ENCODE data around the gene EP300. TPM values are rescaled to one million over a fixed set of nuclear protein-coding genes. Genes with fewer than 3 reads are reported as not detected.
"Not testable (repeated sequence)": the region's sequence is repeated elsewhere in the genome, so short reads cannot be mapped to it uniquely, and the experiment has no call there.

Gene EP300
- polyA plus RNA-seq, 1 donor, result 54.3 TPM

DNA sequence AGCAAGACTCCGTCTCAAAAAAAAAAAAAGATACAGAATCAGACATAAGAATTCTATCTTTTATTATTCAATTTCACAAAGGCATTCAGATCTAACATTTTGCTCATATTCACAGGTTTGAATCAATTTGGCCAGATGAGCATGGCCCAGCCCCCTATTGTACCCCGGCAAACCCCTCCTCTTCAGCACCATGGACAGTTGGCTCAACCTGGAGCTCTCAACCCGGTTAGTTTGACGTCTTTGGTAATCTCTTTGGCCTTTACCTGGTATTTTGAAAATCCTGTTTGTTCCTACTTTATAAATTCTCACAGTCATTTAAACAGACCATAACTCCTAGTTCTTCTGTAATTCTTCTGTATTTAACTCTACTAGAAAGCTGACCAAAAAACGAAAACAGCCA, 55.3 kb downstream of the EP300 start:
- H3K9me3 ChIP-seq (ENCODE audit: control insufficient read depth, low read depth, low read length), result no peaks in the 10 kb centered on the region
- H3K27ac ChIP-seq (ENCODE audit: low read length), result no peak overlapping the region
- H3K27me3 ChIP-seq (ENCODE audit: control insufficient read depth, insufficient read depth, low read length), result no peaks in the 10 kb centered on the region
- H3K36me3 ChIP-seq (ENCODE audit: control insufficient read depth, insufficient read depth, low read length), result peaks cover 82% of the 10 kb centered on the region
- 100% methylated on average over 2 of the region's 5 CpGs for WGBS (ENCODE audit: insufficient coverage, low lambda C conversion rate)
- no peak for DNase-seq
- H3K4me1 ChIP-seq (ENCODE audit: control insufficient read depth, insufficient read depth, low read length), result no peaks in the 10 kb centered on the region
- H3K4me3 ChIP-seq (ENCODE audit: low read length), result no peak overlapping the region

DNA sequence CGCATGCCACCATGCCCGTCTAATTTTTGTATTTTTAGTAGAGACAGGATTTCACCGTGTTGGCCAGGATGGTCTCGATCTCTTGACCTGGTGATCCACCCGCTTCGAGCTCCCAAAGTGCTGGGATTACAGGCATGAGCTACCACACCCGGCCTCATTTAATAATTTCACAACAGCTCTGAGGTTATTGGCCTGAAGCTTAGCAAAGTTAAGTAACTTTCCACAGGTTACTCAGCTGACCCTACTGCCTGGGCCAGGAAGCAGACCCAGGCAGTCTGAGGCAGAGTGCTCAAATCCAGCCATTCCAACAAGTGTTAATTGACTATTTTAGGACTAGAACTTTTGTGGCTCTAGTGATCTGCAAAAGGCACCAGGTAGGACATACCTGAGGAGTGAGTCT, 60.5 kb downstream of the EP300 start:
- Histone ChIP-seq H3K4me1 (ENCODE audit: control insufficient read depth, insufficient read depth, low read length) (no peaks in the 10 kb centered on the region), H3K36me3 (ENCODE audit: control insufficient read depth, insufficient read depth, low read length) (peaks cover 92% of the 10 kb centered on the region), H3K27ac (ENCODE audit: low read length) (no peak overlapping the region), H3K4me3 (ENCODE audit: low read length) (no peak overlapping the region), H3K9me3 (ENCODE audit: control insufficient read depth, low read depth, low read length) (no peaks in the 10 kb centered on the region), H3K27me3 (ENCODE audit: control insufficient read depth, insufficient read depth, low read length) (no peaks in the 10 kb centered on the region)
- peak; percentile 9 to 14 for DNase-seq
- WGBS (ENCODE audit: insufficient coverage, low lambda C conversion rate), result no CpG with 5 or more reads among the region's 7 CpGs

DNA sequence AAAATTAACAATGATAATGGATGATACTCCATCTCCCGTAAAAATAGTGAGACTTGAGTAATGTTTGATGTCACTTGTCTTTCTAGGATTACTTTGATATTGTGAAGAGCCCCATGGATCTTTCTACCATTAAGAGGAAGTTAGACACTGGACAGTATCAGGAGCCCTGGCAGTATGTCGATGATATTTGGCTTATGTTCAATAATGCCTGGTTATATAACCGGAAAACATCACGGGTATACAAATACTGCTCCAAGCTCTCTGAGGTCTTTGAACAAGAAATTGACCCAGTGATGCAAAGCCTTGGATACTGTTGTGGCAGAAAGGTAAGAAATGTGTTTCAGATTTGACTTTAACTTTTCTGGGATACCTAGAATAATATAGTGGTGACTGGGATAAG, 64.7 kb downstream of the EP300 start:
- Histone ChIP-seq H3K36me3 (ENCODE audit: control insufficient read depth, insufficient read depth, low read length) (peaks cover 91% of the 10 kb centered on the region), H3K27me3 (ENCODE audit: control insufficient read depth, insufficient read depth, low read length) (no peaks in the 10 kb centered on the region), H3K4me3 (ENCODE audit: low read length) (no peak overlapping the region), H3K27ac (ENCODE audit: low read length) (no peak overlapping the region), H3K4me1 (ENCODE audit: control insufficient read depth, insufficient read depth, low read length) (no peaks in the 10 kb centered on the region), H3K9me3 (ENCODE audit: control insufficient read depth, low read depth, low read length) (no peaks in the 10 kb centered on the region)
- WGBS (ENCODE audit: insufficient coverage, low lambda C conversion rate), result no CpG with 5 or more reads among the region's 4 CpGs
- DNase-seq, result no peak

DNA sequence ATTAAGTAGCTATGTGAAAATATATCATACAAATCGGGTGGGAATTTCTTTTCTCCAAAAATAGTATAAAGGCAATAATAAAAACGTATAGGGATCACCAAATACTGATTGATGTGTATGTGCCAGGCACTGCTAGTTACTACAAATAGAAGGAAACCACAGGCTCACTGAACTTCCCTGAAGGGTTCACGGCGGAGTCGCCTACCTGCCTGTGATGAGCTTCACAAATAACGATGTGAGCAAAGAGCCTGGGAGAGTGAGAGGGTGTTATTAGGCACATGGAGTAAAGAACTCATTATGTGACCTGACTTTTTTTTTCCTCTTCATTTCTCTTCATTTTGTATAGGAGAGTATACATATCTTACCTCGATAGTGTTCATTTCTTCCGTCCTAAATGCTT, 76.8 kb downstream of the EP300 start:
- H3K27me3 ChIP-seq (ENCODE audit: control insufficient read depth, insufficient read depth, low read length), result no peaks in the 10 kb centered on the region
- no peak overlapping the region for H3K4me3 ChIP-seq (ENCODE audit: low read length)
- H3K4me1 ChIP-seq (ENCODE audit: control insufficient read depth, insufficient read depth, low read length), result no peaks in the 10 kb centered on the region
- WGBS (ENCODE audit: insufficient coverage, low lambda C conversion rate), result 100% methylated on average over 1 of the region's 8 CpGs
- H3K27ac ChIP-seq (ENCODE audit: low read length), result no peak overlapping the region
- H3K9me3 ChIP-seq (ENCODE audit: control insufficient read depth, low read depth, low read length), result no peaks in the 10 kb centered on the region
- DNase-seq, result no peak
- peaks cover 73% of the 10 kb centered on the region for H3K36me3 ChIP-seq (ENCODE audit: control insufficient read depth, insufficient read depth, low read length)

DNA sequence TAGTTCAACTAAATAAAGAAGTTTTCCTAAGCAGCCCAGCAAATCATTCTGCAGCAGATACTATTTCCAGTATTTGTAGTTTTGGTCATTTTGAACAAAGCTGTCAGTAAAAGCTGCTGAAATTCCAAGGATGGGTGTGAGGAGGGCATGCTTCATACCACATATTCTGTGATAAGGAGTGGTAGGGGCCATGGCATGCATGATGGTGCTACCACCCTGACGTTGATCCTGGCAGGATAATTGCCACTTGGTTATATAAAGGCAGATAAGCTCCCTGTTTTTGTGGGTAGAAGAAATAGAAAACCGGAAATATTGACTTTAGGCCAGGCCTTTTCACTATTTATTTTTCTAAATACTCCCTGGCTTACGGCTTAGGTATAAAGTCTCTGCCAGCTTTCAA, 79.6 kb downstream of the EP300 start:
- Histone ChIP-seq H3K9me3 (ENCODE audit: control insufficient read depth, low read depth, low read length) (no peaks in the 10 kb centered on the region), H3K27me3 (ENCODE audit: control insufficient read depth, insufficient read depth, low read length) (no peaks in the 10 kb centered on the region), H3K27ac (ENCODE audit: low read length) (no peak overlapping the region), H3K4me1 (ENCODE audit: control insufficient read depth, insufficient read depth, low read length) (no peaks in the 10 kb centered on the region), H3K4me3 (ENCODE audit: low read length) (no peak overlapping the region), H3K36me3 (ENCODE audit: control insufficient read depth, insufficient read depth, low read length) (peaks cover 82% of the 10 kb centered on the region)
- WGBS (ENCODE audit: insufficient coverage, low lambda C conversion rate), result 93% methylated on average over 2 of the region's 3 CpGs
- DNase-seq, result no peak

DNA sequence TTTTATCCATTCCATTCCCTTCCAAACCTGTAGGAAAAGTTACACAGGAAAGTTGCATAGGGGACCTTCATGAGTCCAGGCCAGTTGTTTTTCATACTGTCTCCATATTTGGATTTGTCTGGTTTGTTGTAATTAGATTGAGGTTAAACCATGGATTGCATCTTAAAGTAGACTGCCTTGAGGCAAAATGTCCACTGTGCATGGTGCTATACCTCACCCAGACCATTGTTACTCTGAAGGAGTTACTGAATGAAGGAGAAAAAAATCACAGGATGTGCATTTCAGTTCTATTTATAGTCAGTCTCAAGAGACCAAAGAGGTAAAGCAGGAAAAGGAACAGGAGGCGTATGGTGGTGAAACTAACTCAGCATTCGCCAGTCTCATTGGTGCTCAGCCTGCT, 83.2 kb downstream of the EP300 start:
- no peaks in the 10 kb centered on the region for H3K4me1 ChIP-seq (ENCODE audit: control insufficient read depth, insufficient read depth, low read length)
- H3K9me3 ChIP-seq (ENCODE audit: control insufficient read depth, low read depth, low read length), result no peaks in the 10 kb centered on the region
- peaks cover 78% of the 10 kb centered on the region for H3K36me3 ChIP-seq (ENCODE audit: control insufficient read depth, insufficient read depth, low read length)
- H3K4me3 ChIP-seq (ENCODE audit: low read length), result no peak overlapping the region
- DNase-seq, result no peak
- H3K27me3 ChIP-seq (ENCODE audit: control insufficient read depth, insufficient read depth, low read length), result no peaks in the 10 kb centered on the region
- WGBS (ENCODE audit: insufficient coverage, low lambda C conversion rate), result no CpG with 5 or more reads among the region's 2 CpGs
- no peak overlapping the region for H3K27ac ChIP-seq (ENCODE audit: low read length)

DNA sequence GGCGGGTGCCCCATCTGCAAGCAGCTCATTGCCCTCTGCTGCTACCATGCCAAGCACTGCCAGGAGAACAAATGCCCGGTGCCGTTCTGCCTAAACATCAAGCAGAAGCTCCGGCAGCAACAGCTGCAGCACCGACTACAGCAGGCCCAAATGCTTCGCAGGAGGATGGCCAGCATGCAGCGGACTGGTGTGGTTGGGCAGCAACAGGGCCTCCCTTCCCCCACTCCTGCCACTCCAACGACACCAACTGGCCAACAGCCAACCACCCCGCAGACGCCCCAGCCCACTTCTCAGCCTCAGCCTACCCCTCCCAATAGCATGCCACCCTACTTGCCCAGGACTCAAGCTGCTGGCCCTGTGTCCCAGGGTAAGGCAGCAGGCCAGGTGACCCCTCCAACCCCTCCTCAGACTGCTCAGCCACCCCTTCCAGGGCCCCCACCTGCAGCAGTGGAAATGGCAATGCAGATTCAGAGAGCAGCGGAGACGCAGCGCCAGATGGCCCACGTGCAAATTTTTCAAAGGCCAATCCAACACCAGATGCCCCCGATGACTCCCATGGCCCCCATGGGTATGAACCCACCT, 84.7 kb downstream of the EP300 start:
- H3K27ac ChIP-seq (ENCODE audit: low read length), result no peak overlapping the region
- no peaks in the 10 kb centered on the region for H3K27me3 ChIP-seq (ENCODE audit: control insufficient read depth, insufficient read depth, low read length)
- H3K4me3 ChIP-seq (ENCODE audit: low read length), result no peak overlapping the region
- DNase-seq, result no peak
- H3K36me3 ChIP-seq (ENCODE audit: control insufficient read depth, insufficient read depth, low read length), result peaks cover 68% of the 10 kb centered on the region
- no peaks in the 10 kb centered on the region for H3K4me1 ChIP-seq (ENCODE audit: control insufficient read depth, insufficient read depth, low read length)
- no peaks in the 10 kb centered on the region for H3K9me3 ChIP-seq (ENCODE audit: control insufficient read depth, low read depth, low read length)
- no CpG with 5 or more reads among the region's 15 CpGs for WGBS (ENCODE audit: insufficient coverage, low lambda C conversion rate)

DNA sequence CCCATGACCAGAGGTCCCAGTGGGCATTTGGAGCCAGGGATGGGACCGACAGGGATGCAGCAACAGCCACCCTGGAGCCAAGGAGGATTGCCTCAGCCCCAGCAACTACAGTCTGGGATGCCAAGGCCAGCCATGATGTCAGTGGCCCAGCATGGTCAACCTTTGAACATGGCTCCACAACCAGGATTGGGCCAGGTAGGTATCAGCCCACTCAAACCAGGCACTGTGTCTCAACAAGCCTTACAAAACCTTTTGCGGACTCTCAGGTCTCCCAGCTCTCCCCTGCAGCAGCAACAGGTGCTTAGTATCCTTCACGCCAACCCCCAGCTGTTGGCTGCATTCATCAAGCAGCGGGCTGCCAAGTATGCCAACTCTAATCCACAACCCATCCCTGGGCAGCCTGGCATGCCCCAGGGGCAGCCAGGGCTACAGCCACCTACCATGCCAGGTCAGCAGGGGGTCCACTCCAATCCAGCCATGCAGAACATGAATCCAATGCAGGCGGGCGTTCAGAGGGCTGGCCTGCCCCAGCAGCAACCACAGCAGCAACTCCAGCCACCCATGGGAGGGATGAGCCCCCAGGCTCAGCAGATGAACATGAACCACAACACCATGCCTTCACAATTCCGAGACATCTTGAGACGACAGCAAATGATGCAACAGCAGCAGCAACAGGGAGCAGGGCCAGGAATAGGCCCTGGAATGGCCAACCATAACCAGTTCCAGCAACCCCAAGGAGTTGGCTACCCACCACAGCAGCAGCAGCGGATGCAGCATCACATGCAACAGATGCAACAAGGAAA, 85.4 kb downstream of the EP300 start:
- peaks cover 63% of the 10 kb centered on the region for H3K36me3 ChIP-seq (ENCODE audit: control insufficient read depth, insufficient read depth, low read length)

DNA sequence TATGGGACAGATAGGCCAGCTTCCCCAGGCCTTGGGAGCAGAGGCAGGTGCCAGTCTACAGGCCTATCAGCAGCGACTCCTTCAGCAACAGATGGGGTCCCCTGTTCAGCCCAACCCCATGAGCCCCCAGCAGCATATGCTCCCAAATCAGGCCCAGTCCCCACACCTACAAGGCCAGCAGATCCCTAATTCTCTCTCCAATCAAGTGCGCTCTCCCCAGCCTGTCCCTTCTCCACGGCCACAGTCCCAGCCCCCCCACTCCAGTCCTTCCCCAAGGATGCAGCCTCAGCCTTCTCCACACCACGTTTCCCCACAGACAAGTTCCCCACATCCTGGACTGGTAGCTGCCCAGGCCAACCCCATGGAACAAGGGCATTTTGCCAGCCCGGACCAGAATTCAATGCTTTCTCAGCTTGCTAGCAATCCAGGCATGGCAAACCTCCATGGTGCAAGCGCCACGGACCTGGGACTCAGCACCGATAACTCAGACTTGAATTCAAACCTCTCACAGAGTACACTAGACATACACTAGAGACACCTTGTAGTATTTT, 86.1 kb downstream of the EP300 start:
- Histone ChIP-seq H3K4me3 (ENCODE audit: low read length) (no peak overlapping the region), H3K27ac (ENCODE audit: low read length) (no peak overlapping the region), H3K36me3 (ENCODE audit: control insufficient read depth, insufficient read depth, low read length) (peaks cover 56% of the 10 kb centered on the region), H3K27me3 (ENCODE audit: control insufficient read depth, insufficient read depth, low read length) (no peaks in the 10 kb centered on the region), H3K9me3 (ENCODE audit: control insufficient read depth, low read depth, low read length) (no peaks in the 10 kb centered on the region), H3K4me1 (ENCODE audit: control insufficient read depth, insufficient read depth, low read length) (no peaks in the 10 kb centered on the region)
- no peak for DNase-seq
- no CpG with 5 or more reads among the region's 8 CpGs for WGBS (ENCODE audit: insufficient coverage, low lambda C conversion rate)

More for the DNA sequence above, 85.4 kb downstream of the EP300 start:
- Histone ChIP-seq H3K4me3 (ENCODE audit: low read length) (no peak overlapping the region), H3K4me1 (ENCODE audit: control insufficient read depth, insufficient read depth, low read length) (no peaks in the 10 kb centered on the region), H3K27me3 (ENCODE audit: control insufficient read depth, insufficient read depth, low read length) (no peaks in the 10 kb centered on the region), H3K9me3 (ENCODE audit: control insufficient read depth, low read depth, low read length) (no peaks in the 10 kb centered on the region), H3K27ac (ENCODE audit: low read length) (no peak overlapping the region)
- no CpG with 5 or more reads among the region's 9 CpGs for WGBS (ENCODE audit: insufficient coverage, low lambda C conversion rate)
- no peak for DNase-seq

DNA sequence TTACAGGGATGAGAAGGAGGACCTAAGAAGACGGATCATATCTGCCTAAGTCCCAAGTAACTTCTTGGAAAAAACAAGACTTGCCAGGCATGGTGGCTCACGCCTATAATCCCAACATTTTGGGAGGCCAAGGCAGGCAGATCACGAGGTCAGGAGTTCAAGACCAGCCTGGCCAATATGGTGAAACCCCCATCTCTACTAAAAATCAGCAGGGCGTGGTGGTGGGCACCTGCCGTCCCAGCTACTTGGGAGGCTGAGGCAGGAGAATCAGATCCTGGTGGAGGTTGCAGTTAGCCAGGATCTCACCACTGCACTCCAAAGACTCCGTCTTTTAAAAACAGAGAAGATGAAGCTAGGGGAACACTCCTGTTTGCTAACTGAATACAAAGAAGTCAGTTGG, 88.0 kb downstream of the EP300 start:
- no CpG with 5 or more reads among the region's 6 CpGs for WGBS (ENCODE audit: insufficient coverage, low lambda C conversion rate)
- H3K36me3 ChIP-seq (ENCODE audit: control insufficient read depth, insufficient read depth, low read length), result peaks cover 40% of the 10 kb centered on the region
- H3K9me3 ChIP-seq (ENCODE audit: control insufficient read depth, low read depth, low read length), result not testable (repeated sequence)

More for the DNA sequence above, 88.0 kb downstream of the EP300 start:
- not testable (repeated sequence) for H3K27me3 ChIP-seq (ENCODE audit: control insufficient read depth, insufficient read depth, low read length); DNase-seq; H3K4me1 ChIP-seq (ENCODE audit: control insufficient read depth, insufficient read depth, low read length); H3K4me3 ChIP-seq (ENCODE audit: low read length); H3K27ac ChIP-seq (ENCODE audit: low read length)

Data from large intestine (tissue), 3 donors.